HG02588 (cell line): ENCODE results near the gene KIF19.
"Not testable (repeated sequence)": the region's sequence is repeated elsewhere in the genome, so short reads cannot be mapped to it uniquely, and the experiment has no call there.

Source experiments
- ATAC-seq: cut with Tn5 transposase; IDR thresholded peaks from one replicate; pipeline ENCODE4 v1.9.1; 2021; ENCODE audit warnings: mild to moderate bottlenecking, moderate library complexity; ENCODE audit not compliant: unreplicated experiment

Gene KIF19, protein sequence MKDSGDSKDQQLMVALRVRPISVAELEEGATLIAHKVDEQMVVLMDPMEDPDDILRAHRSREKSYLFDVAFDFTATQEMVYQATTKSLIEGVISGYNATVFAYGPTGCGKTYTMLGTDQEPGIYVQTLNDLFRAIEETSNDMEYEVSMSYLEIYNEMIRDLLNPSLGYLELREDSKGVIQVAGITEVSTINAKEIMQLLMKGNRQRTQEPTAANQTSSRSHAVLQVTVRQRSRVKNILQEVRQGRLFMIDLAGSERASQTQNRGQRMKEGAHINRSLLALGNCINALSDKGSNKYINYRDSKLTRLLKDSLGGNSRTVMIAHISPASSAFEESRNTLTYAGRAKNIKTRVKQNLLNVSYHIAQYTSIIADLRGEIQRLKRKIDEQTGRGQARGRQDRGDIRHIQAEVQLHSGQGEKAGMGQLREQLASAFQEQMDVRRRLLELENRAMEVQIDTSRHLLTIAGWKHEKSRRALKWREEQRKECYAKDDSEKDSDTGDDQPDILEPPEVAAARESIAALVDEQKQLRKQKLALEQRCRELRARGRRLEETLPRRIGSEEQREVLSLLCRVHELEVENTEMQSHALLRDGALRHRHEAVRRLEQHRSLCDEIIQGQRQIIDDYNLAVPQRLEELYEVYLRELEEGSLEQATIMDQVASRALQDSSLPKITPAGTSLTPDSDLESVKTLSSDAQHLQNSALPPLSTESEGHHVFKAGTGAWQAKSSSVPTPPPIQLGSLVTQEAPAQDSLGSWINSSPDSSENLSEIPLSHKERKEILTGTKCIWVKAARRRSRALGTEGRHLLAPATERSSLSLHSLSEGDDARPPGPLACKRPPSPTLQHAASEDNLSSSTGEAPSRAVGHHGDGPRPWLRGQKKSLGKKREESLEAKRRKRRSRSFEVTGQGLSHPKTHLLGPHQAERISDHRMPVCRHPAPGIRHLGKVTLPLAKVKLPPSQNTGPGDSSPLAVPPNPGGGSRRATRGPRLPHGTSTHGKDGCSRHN

GRCh38 chr17:74325743-74326379, at the start of gene KIF19:
Gene KIF19, plus strand, starts transcription at chr17:74326226. Its CDS starts 124 bp downstream, at chr17:74326350.
- ATAC-seq, result no peak

GRCh38 chr17:74276541-74277009, 49.5 kb upstream of the KIF19 start:
- no peak for ATAC-seq

- no peak for ATAC-seq
Observed at GRCh38 chr17:74277935-74278334, 48.1 kb upstream of the KIF19 start.

GRCh38 chr17:74279617-74280016, 46.4 kb upstream of the KIF19 start:
- not testable (repeated sequence) for ATAC-seq

DNA sequence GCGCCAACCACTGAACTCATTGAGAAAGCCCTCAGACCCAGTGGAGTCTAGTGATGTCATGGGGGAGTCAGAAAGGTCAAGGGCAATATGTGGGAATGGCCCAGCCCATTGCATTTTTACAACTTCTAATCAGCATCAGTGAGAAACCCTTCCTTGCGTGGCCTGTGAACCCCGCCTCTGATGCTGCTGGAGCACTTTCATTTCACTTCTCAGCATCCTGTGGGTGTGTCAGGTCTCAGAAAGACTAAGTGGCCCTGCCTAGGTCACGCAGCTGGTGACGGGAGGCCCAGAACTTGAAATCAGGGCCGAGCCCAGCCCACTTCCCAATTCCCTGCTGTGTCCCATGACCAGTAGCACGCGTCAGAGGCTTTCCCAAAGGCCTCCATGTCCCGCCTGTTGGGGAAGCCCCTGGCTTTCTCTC, 45.9 kb upstream of the KIF19 start:
- no peak for ATAC-seq

GRCh38 chr17:74281799-74282198, 44.2 kb upstream of the KIF19 start:
- ATAC-seq, result no peak

- not testable (repeated sequence) for ATAC-seq
Observed at GRCh38 chr17:74282274-74282586, 43.8 kb upstream of the KIF19 start.

DNA sequence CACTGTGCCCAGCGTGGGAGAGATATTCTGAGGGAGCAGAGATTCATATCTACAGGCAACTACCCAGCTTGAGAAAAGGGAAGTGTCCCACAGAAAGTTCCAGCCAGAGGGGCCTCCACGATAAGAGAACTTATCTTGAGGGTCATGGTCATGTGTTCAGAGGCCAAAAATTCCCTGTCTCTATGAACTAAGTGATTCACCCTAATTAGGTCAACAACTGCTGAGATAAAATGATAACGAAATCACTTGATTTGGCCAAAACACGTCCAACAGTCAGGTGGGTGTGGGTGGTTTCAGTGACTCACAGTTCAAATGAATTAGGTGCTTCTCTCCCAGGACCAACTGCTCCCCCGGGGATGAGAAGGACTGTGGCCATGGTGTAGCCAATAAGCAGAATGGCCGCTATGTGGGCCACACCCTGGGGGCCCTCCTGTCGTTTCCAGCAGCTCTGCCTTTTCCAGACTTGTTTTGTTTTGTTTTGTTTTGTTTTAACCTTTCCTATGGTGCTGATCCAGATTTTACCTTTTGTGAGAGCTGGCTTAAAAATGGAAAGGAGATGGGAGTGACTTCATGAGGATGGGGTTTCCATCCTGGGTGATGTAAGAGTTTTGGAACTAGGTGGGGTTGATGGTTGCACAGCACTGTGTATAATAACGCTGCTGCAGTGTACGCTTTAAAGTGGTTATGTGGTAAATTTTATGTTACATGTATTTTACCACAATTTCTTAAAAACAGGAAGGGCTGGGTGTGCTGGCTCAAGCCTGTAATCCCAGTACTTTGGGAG, 43.2 kb upstream of the KIF19 start:
- no peak for ATAC-seq

- ATAC-seq, result no peak
Observed at GRCh38 chr17:74283371-74283673, 42.7 kb upstream of the KIF19 start.

- ATAC-seq, result no peak
Observed at GRCh38 chr17:74287031-74287602, 38.9 kb upstream of the KIF19 start.

DNA sequence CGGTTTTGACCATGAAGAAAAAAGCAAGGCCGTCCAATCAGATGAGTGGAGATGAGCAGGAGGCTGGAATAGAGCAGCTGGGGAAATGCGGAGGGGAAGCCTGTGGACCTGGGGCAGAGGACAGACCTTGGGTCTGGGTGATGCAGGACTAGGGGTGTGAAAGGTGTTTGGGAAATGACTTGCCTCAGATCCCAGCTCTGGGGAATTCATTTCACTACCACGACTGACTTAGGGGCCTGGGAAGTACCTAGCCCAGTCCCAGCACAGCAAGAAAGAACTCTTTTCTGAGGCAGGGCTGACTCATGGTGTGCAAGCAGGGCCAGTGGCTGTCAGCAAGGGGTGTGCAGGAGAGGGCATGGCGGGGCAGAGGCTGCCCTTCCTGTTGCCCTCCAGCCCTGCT, 37.2 kb upstream of the KIF19 start:
- peak; percentile 68 for ATAC-seq

GRCh38 chr17:74289688-74290087, 36.3 kb upstream of the KIF19 start:
- no peak for ATAC-seq

DNA sequence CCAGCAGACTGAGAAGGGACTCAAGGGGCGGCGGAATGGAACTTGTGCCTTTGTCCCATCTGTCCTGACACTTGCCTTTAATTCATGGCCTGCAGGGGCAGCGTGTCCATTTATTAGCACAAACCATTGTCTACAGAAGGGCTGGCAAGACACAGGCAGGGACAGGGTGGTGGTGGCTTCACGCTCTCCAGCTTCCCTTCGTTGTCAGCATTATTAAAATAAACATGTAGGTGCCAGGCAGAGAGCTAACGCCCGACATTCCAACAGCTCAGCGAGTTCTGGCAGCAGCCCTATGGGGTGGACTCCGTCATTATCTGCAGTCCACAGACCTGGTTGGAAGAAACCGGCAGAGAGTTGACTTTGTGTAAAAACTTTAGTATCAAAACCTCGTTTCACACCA, 35.7 kb upstream of the KIF19 start:
- no peak for ATAC-seq

DNA sequence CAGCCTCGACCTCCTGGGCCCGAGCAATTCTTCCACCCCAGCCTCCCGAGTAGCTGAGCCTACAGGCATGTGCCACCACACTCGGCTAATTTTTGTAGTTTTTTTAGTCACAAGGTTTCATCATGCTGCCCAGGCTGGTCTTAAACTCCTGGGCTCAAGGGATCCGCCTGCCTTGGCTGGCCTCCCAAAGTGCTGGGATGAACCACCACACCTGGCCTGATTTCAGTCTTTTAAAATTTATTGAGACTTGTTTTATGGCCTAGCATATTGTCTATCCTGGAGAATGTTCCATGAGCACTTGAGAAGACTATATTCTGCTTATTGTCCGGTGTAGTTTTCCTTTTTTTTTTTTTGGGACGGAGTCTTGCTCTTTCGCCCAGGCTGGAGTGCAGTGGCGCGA, 33.5 kb upstream of the KIF19 start:
- ATAC-seq, result no peak

DNA sequence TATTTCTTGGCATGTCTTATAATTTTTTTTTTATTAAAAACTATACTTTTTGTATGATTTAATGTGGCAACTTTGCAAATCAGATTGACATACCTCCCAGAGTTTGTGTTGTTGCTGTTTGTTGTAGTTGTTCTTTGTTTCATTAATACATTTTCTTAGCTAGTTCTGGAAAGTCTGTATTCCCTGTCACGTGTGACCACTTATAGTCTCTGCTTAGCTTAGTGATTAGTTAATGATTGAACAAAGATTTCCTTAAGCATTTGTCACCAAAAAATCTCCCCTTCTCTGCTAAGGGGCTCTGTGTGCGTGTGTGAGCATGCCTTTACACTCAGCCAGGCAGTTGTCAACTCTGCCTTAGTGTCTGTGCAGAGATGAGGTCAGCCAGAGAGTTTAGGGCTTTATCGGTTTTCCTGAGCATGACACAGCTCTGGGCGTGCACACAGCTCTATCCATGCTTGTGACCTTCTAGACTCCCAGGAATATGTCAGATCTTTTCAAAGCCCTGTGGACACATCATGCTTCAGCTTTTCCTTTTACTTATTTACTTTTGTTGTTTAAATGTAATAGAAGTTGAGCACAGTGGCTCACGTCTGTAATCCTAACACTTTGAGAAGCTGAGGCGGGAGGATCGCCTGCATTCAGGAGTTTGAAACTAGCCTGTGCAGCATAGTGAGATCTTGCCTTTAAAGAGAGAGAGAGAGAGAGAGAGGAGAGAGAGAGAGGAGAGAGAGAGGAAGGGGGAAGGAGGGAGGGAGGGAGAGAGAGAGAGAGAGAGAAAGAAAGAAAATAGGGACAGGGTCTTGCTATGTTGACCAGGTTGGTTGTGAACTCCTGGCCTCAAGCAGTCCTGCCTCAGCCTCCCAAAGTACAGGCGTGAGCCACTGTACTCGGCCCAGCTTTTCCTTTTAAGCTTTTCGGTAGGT, 30.1 kb upstream of the KIF19 start:
- ATAC-seq, result no peak

- no peak for ATAC-seq
Observed at GRCh38 chr17:74296548-74296936, 29.5 kb upstream of the KIF19 start.

DNA sequence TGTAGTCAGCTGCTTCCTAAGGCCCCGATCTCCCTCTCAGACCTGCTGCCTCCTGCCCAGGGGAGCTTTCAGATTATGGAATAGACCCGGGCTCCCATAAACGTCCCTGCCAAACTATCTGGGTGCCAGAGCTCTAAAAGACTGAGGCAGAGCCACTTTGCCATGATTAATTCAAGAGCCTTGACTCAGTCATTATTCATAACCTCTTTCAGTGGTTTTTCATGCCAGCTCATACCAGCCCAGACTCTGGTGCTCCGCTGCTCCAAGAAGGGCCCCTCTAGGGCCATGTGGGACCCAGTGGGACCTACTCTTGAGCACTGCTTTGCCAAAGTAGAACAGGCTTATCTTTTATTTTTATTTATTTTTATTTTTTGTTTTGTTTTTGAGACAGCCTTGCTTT, 28.1 kb upstream of the KIF19 start:
- ATAC-seq, result no peak

DNA sequence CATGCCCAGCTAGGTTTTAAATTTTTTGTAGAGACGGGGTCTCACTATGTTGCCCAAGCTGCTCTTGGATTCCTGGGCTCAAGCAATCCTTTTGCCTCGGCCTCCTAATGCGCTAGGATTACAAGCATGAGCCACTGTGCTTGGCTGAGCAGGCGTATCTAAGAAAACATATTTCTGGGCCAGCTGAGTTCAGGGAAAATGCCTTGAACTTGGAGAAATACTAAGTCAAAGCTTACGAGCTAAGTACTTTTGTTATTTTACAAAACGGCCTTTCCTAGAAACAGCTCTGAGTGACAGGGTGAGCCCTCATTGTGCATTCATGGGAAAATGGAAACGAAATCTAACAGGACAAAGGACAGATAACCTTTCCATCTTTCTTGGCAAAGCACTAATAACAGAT, 27.2 kb upstream of the KIF19 start:
- no peak for ATAC-seq
